Loucy (cell line): Measurements from ENCODE around the gene CAPN11.

ENCODE experiments used
- H2AFZ ChIP-seq: fragments of 200-600 bp; sonication (generic); 2 replicates; pipeline ENCODE4 v1.6.0; 2016; ENCODE audit warnings: antibody characterized with exemption, mild to moderate bottlenecking, low read length, moderate library complexity
- H3F3A ChIP-seq: fragments of 200-600 bp; 2 replicates; pipeline ENCODE4 v1.6.0; 2016; ENCODE audit warnings: antibody characterized with exemption, low read depth, mild to moderate bottlenecking
- H3K27me3 ChIP-seq: fragments of 200-600 bp; sonication (generic); 2 replicates; pipeline ENCODE4 v1.6.1; 2014; ENCODE audit warnings: low read length, mild to moderate bottlenecking; ENCODE audit not compliant: insufficient read depth, poor library complexity, severe bottlenecking
- H3K36me3 ChIP-seq: fragments of 200-600 bp; sonication (generic); 2 replicates; pipeline ENCODE4 v1.6.1; 2016; ENCODE audit warnings: low read length; ENCODE audit not compliant: insufficient read depth
- H3K4me1 ChIP-seq: fragments of 200-600 bp; sonication (generic); 2 replicates; pipeline ENCODE4 v1.5.1; 2014; ENCODE audit warnings: low read length, mild to moderate bottlenecking; ENCODE audit not compliant: insufficient read depth, poor library complexity, severe bottlenecking
- H3K4me2 ChIP-seq: fragments of 200-600 bp; sonication (generic); 2 replicates; pipeline ENCODE4 v1.6.0; 2014; ENCODE audit warnings: antibody characterized with exemption, low read length, low read depth, mild to moderate bottlenecking; ENCODE audit not compliant: poor library complexity, severe bottlenecking
- H3K4me3 ChIP-seq: fragments of 200-600 bp; sonication (generic); 2 replicates; pipeline ENCODE4 v1.5.1; 2014; ENCODE audit warnings: low read length, mild to moderate bottlenecking, mixed read lengths; ENCODE audit not compliant: poor library complexity, severe bottlenecking
- H3K79me2 ChIP-seq: fragments of 200-600 bp; sonication (generic); 2 replicates; pipeline ENCODE4 v1.6.1; 2014; ENCODE audit warnings: low read length; ENCODE audit not compliant: insufficient read depth
- H3K9ac ChIP-seq: fragments of 200-600 bp; sonication (generic); 2 replicates; pipeline ENCODE4 v1.6.0; 2014; ENCODE audit warnings: mild to moderate bottlenecking, low read depth, low read length, moderate library complexity; ENCODE audit not compliant: poor library complexity, severe bottlenecking
- H3K9me2 ChIP-seq: fragments of 200-600 bp; sonication (generic); replicated peaks from 2 replicates; pipeline ENCODE4 v1.6.1; 2016; ENCODE audit warnings: low read depth, low read length, mixed read lengths
- H3K9me3 ChIP-seq: fragments of 200-600 bp; sonication (generic); 2 replicates; pipeline ENCODE4 v1.6.1; 2014; ENCODE audit warnings: mild to moderate bottlenecking, antibody characterized with exemption, low read length, low read depth; ENCODE audit not compliant: insufficient read depth
- H4K20me1 ChIP-seq: fragments of 200-600 bp; sonication (generic); 2 replicates; pipeline ENCODE4 v1.6.0; 2014; ENCODE audit warnings: antibody characterized with exemption, low read length, mild to moderate bottlenecking; ENCODE audit not compliant: insufficient read depth, poor library complexity, severe bottlenecking
- EZH2phosphoT487 ChIP-seq: fragments of 200-600 bp; IDR thresholded peaks from 2 replicates; pipeline ENCODE4 v1.6.1; 2018; ENCODE audit warnings: antibody characterized with exemption, mild to moderate bottlenecking, moderate library complexity, borderline replicate concordance
- TF ChIP-seq, protein P1 (sequence below): fragments of 200-600 bp; sonication (generic); conservative IDR thresholded peaks from 2 replicates; pipeline ENCODE4 v1.5.1; 2014; ENCODE audit warnings: mild to moderate bottlenecking, antibody characterized with exemption, low read length

CAPN11 gene

DNA sequence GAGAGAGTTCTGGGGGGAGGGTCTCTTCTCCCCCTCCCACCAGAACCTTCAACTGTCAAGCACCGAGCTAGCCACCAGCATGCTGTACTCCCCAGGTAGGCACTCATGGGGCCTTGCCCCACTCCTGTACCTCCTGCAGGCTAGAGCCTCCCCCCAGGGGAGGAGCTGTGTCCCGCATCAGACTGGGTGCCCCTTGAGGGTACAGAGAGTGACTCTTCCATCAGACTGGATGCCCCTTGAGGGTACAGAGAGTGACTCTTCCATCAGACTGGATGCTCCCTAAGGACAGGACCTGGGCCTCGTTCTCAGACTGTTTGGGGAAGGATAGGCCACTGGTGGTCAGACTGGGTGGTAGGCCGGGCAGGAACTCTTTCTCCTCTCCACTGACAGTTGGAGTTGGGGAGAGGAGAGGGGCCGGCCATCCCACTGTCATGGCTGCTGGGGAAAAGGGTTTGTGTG, at the start of gene CAPN11:
CAPN11 (plus strand) TSS at position 51 of the 459 bp plus-strand sequence; CDS start at position 80, 29 bp downstream.
- H3K4me2 ChIP-seq, result no peak within 1 kb of the TSS
- H3K9me2 ChIP-seq, result no peaks in the 10 kb centered on the region
- H3K36me3 ChIP-seq, result no peaks in the 10 kb centered on the region
- H3K9ac ChIP-seq, result no peak within 1 kb of the TSS
- no peaks in the 10 kb centered on the region for H3K79me2 ChIP-seq
- H3F3A ChIP-seq, result no peaks in the 10 kb centered on the region
- H3K4me1 ChIP-seq, result peaks cover 9% of the 10 kb centered on the region
- TF ChIP-seq, protein P1, sequence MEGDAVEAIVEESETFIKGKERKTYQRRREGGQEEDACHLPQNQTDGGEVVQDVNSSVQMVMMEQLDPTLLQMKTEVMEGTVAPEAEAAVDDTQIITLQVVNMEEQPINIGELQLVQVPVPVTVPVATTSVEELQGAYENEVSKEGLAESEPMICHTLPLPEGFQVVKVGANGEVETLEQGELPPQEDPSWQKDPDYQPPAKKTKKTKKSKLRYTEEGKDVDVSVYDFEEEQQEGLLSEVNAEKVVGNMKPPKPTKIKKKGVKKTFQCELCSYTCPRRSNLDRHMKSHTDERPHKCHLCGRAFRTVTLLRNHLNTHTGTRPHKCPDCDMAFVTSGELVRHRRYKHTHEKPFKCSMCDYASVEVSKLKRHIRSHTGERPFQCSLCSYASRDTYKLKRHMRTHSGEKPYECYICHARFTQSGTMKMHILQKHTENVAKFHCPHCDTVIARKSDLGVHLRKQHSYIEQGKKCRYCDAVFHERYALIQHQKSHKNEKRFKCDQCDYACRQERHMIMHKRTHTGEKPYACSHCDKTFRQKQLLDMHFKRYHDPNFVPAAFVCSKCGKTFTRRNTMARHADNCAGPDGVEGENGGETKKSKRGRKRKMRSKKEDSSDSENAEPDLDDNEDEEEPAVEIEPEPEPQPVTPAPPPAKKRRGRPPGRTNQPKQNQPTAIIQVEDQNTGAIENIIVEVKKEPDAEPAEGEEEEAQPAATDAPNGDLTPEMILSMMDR, result no peak
- TF ChIP-seq EZH2phosphoT487, result no peak
- H3K27me3 ChIP-seq, result no peaks in the 10 kb centered on the region
- no peaks in the 10 kb centered on the region for H4K20me1 ChIP-seq
- no peak within 1 kb of the TSS for H3K4me3 ChIP-seq
- no peak within 1 kb of the TSS for H2AFZ ChIP-seq
- H3K9me3 ChIP-seq, result no peaks in the 10 kb centered on the region

DNA sequence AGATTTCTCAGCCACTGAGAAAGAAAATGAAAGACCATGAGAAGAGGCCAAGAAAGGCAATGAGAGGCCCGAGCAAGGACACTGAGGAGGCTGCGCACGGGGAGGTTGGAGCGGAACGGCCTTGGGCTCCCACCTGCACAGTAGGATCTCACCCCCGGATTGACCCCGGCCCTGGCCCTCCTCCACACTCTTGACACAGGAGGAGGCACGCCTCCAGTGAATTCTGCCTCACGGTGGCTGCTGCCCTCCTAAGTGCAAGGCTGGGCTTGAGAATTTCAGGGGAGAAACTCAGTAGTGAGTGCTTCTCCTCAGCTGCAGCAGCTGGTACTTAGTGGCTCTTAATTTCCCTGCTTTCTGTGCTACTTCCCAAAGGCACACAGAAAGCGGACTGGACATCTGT, 49.4 kb upstream of the CAPN11 start:
- Histone ChIP-seq H3K4me1 (no peaks in the 10 kb centered on the region), H3K4me2 (no peak overlapping the region), H3K27me3 (no peaks in the 10 kb centered on the region), H3F3A (no peaks in the 10 kb centered on the region), H3K9ac (no peak overlapping the region), H3K4me3 (no peak overlapping the region), H3K79me2 (no peaks in the 10 kb centered on the region), H2AFZ (no peak overlapping the region), H3K9me2 (no peaks in the 10 kb centered on the region), H3K36me3 (peaks cover 64% of the 10 kb centered on the region; the same call in 1 of the 2 replicates), H4K20me1 (no peaks in the 10 kb centered on the region), H3K9me3 (no peaks in the 10 kb centered on the region)
- TF ChIP-seq, protein P1, result no peak
- TF ChIP-seq EZH2phosphoT487, result no peak

DNA sequence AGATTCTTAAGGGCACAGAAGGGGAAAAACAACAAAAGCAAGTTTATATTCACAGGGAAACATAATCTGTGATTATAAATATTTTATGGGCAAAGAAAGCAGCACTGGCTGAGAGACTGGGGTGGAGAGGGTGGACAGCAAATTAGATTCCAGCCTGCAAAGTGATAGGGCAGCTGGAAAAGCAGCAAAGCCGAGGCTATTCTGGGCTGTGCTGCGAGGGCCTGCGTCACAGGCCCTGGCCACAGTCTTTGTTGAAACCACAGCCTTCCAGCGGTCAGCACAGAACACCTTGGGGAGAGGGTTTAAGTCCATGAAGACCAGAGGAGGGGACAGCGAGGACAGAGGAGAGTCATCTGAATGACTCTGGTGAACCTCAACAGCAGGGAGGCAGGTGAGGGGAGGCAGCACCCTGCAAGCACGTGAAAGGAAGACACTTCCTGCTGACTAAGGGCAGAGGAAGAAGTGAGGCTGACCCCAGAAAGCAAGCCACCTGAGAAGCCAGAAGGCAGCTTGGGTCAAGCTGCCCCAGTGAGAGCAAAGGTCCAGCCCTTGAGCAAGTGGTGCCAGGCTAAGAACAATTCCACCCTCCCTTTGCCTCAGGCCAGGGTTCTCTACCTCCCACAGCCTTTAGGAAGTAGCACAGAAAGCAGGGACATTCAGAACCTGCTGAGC, 48.5 kb upstream of the CAPN11 start:
- no peaks in the 10 kb centered on the region; the same call in 1 of the 2 replicates for H3K79me2 ChIP-seq
- no peak overlapping the region for H3K4me3 ChIP-seq
- no peak overlapping the region for H3K4me2 ChIP-seq
- no peaks in the 10 kb centered on the region for H3F3A ChIP-seq
- H4K20me1 ChIP-seq, result peaks cover 2% of the 10 kb centered on the region
- no peaks in the 10 kb centered on the region for H3K9me2 ChIP-seq
- peaks cover 64% of the 10 kb centered on the region; the same call in 1 of the 2 replicates for H3K36me3 ChIP-seq
- TF ChIP-seq, protein P1, result no peak
- TF ChIP-seq EZH2phosphoT487, result no peak
- no peak overlapping the region for H2AFZ ChIP-seq
- no peaks in the 10 kb centered on the region for H3K9me3 ChIP-seq
- no peaks in the 10 kb centered on the region for H3K27me3 ChIP-seq
- H3K4me1 ChIP-seq, result no peaks in the 10 kb centered on the region
- no peak overlapping the region for H3K9ac ChIP-seq
